HAP-1 (cell line): ENCODE results near the gene PTPN2.
A peak's percentile ranks its signal among the peaks of the same experiment; 100 is the strongest.

Experiments used
- DNase-seq, 2 experiments: peaks; one replicate each; pipeline ENCODE4 v3.0.0-alpha.2; 2016 to 2020; ENCODE audit warnings: low spot score in 2 of 2
- H3K27me3 ChIP-seq: fragments of 250-450 bp; sonication (Bioruptor Pico); 2 replicates; pipeline ENCODE4 v1.5.1; 2020; ENCODE audit warnings: low read depth, mild to moderate bottlenecking, moderate library complexity
- H3K36me3 ChIP-seq: fragments of 250-450 bp; sonication (Bioruptor Pico); replicated peaks from 2 replicates; pipeline ENCODE4 v1.5.1; 2020; ENCODE audit warnings: mild to moderate bottlenecking
- H3K4me1 ChIP-seq: fragments of 250-450 bp; sonication (Bioruptor Pico); 2 replicates; pipeline ENCODE4 v1.5.1; 2020; ENCODE audit warnings: mild to moderate bottlenecking
- H3K4me3 ChIP-seq: fragments of 250-450 bp; sonication (Bioruptor Pico); 2 replicates; pipeline ENCODE4 v1.5.1; 2020; ENCODE audit warnings: mild to moderate bottlenecking, moderate library complexity
- H3K9me3 ChIP-seq: fragments of 250-450 bp; sonication (Bioruptor Pico); 2 replicates; pipeline ENCODE4 v1.5.1; 2020; ENCODE audit warnings: mild to moderate bottlenecking, moderate library complexity
- in situ Hi-C: fragments of 300-500 bp; cut with MboI; formaldehyde crosslinking; loops from 3 replicates; pipeline ENCODE4 v1.14.3; 2020; ENCODE audit warnings: low sequenced_read_pairs, inconsistent platforms, mixed read lengths

The PTPN2 gene

GRCh38 chr18:12818243-12818642, 65.8 kb downstream of the PTPN2 start:
- no peaks in the 10 kb centered on the region for H3K4me1 ChIP-seq
- DNase-seq = no peak
- H3K4me3 ChIP-seq = no peak overlapping the region
- in situ Hi-C loops = no loop called here
- no peaks in the 10 kb centered on the region for H3K27me3 ChIP-seq
- peaks cover 10% of the 10 kb centered on the region for H3K36me3 ChIP-seq
- H3K9me3 ChIP-seq = no peaks in the 10 kb centered on the region

- Histone ChIP-seq H3K9me3 (no peaks in the 10 kb centered on the region), H3K36me3 (peaks cover 10% of the 10 kb centered on the region), H3K4me1 (no peaks in the 10 kb centered on the region), H3K27me3 (no peaks in the 10 kb centered on the region), H3K4me3 (no peak overlapping the region)
- in situ Hi-C loops = no loop called here
- no peak for DNase-seq
These were observed 67.6 kb downstream of the PTPN2 start for GRCh38 chr18:12816451-12816850.

GRCh38 chr18:12811191-12811950, 72.7 kb downstream of the PTPN2 start:
- H3K9me3 ChIP-seq = no peaks in the 10 kb centered on the region
- in situ Hi-C loops = no loop called here
- no peaks in the 10 kb centered on the region for H3K4me1 ChIP-seq
- DNase-seq = no peak
- H3K27me3 ChIP-seq = no peaks in the 10 kb centered on the region
- no peak overlapping the region for H3K4me3 ChIP-seq
- peaks cover 10% of the 10 kb centered on the region for H3K36me3 ChIP-seq

GRCh38 chr18:12803069-12803936, 80.7 kb downstream of the PTPN2 start:
- in situ Hi-C loops = no loop called here
- no peaks in the 10 kb centered on the region for H3K9me3 ChIP-seq
- H3K27me3 ChIP-seq = no peaks in the 10 kb centered on the region
- peaks cover 5% of the 10 kb centered on the region; the same call in 1 of the 2 replicates for H3K36me3 ChIP-seq
- no peak overlapping the region for H3K4me3 ChIP-seq
- peaks cover 15% of the 10 kb centered on the region for H3K4me1 ChIP-seq
- DNase-seq = peak in 1 of 2 experiments; percentile 21

- in situ Hi-C loops = no loop called here
- no peak overlapping the region for H3K4me3 ChIP-seq
These were observed 81.5 kb downstream of the PTPN2 start for GRCh38 chr18:12802538-12802937.

GRCh38 chr18:12796448-12796847, 87.6 kb downstream of the PTPN2 start:
- H3K36me3 ChIP-seq = peaks cover under 1% of the 10 kb centered on the region; the same call in 1 of the 2 replicates
- H3K4me1 ChIP-seq = peaks cover 3% of the 10 kb centered on the region; the same call in 1 of the 2 replicates
- no peak overlapping the region for H3K4me3 ChIP-seq
- no peaks in the 10 kb centered on the region for H3K27me3 ChIP-seq
- in situ Hi-C loops = no loop called here
- no peak for DNase-seq
- no peaks in the 10 kb centered on the region for H3K9me3 ChIP-seq

More at GRCh38 chr18:12802538-12802937, 81.5 kb downstream of the PTPN2 start:
- DNase-seq = no peak
- Histone ChIP-seq H3K9me3 (no peaks in the 10 kb centered on the region), H3K27me3 (no peaks in the 10 kb centered on the region), H3K4me1 (peaks cover 15% of the 10 kb centered on the region), H3K36me3 (peaks cover 5% of the 10 kb centered on the region; the same call in 1 of the 2 replicates)

GRCh38 chr18:12791610-12792009, 92.4 kb downstream of the PTPN2 start:
- H3K27me3 ChIP-seq = no peaks in the 10 kb centered on the region
- no peaks in the 10 kb centered on the region for H3K4me1 ChIP-seq
- H3K36me3 ChIP-seq = no peaks in the 10 kb centered on the region
- DNase-seq = no peak
- H3K9me3 ChIP-seq = no peaks in the 10 kb centered on the region
- in situ Hi-C loops = no loop called here
- no peak overlapping the region for H3K4me3 ChIP-seq

- Histone ChIP-seq H3K36me3 (no peaks in the 10 kb centered on the region), H3K27me3 (no peaks in the 10 kb centered on the region), H3K4me1 (no peaks in the 10 kb centered on the region), H3K9me3 (no peaks in the 10 kb centered on the region), H3K4me3 (no peak overlapping the region)
- no peak for DNase-seq
- in situ Hi-C loops = no loop called here
These were observed 97.4 kb downstream of the PTPN2 start for GRCh38 chr18:12786669-12787068.

- DNase-seq = no peak
- Histone ChIP-seq H3K36me3 (no peaks in the 10 kb centered on the region), H3K9me3 (no peaks in the 10 kb centered on the region), H3K4me1 (no peaks in the 10 kb centered on the region), H3K4me3 (no peak overlapping the region), H3K27me3 (no peaks in the 10 kb centered on the region)
- in situ Hi-C loops = no loop called here
These were observed 100.5 kb downstream of the PTPN2 start for GRCh38 chr18:12783524-12783923.

- no peak for DNase-seq
- in situ Hi-C loops = no loop called here
- H3K36me3 ChIP-seq = no peaks in the 10 kb centered on the region
- H3K4me3 ChIP-seq = no peak overlapping the region
- no peaks in the 10 kb centered on the region for H3K27me3 ChIP-seq
- no peaks in the 10 kb centered on the region for H3K4me1 ChIP-seq
- no peaks in the 10 kb centered on the region for H3K9me3 ChIP-seq
These were observed 101.5 kb downstream of the PTPN2 start for GRCh38 chr18:12782521-12782920.

- H3K27me3 ChIP-seq = no peaks in the 10 kb centered on the region
- H3K4me1 ChIP-seq = no peaks in the 10 kb centered on the region
- in situ Hi-C loops = no loop called here
- DNase-seq = no peak
- H3K36me3 ChIP-seq = no peaks in the 10 kb centered on the region
- no peaks in the 10 kb centered on the region for H3K9me3 ChIP-seq
- no peak overlapping the region for H3K4me3 ChIP-seq
These were observed 104.6 kb downstream of the PTPN2 start for GRCh38 chr18:12779456-12779855.

- in situ Hi-C loops = no loop called here
- Histone ChIP-seq H3K9me3 (no peaks in the 10 kb centered on the region), H3K36me3 (no peaks in the 10 kb centered on the region), H3K27me3 (no peaks in the 10 kb centered on the region), H3K4me1 (no peaks in the 10 kb centered on the region), H3K4me3 (no peak overlapping the region)
- DNase-seq = no peak
These were observed 105.0 kb downstream of the PTPN2 start for GRCh38 chr18:12779043-12779442.

GRCh38 chr18:12777500-12777944, 106.5 kb downstream of the PTPN2 start:
- Histone ChIP-seq H3K36me3 (no peaks in the 10 kb centered on the region), H3K4me3 (no peak overlapping the region), H3K4me1 (no peaks in the 10 kb centered on the region), H3K9me3 (no peaks in the 10 kb centered on the region), H3K27me3 (no peaks in the 10 kb centered on the region)
- in situ Hi-C loops = no loop called here
- no peak for DNase-seq
